COLO668 (cell line): ENCODE data around the gene SH3BP1.
A peak's percentile ranks its signal among the peaks of the same experiment; 100 is the strongest.

ENCODE experiments used
- DNase-seq: peaks from one replicate; lab custom pipeline; 2025; ENCODE audit not compliant: unreplicated experiment; lab: John Stamatoyannopoulos, UW

Gene SH3BP1

DNA sequence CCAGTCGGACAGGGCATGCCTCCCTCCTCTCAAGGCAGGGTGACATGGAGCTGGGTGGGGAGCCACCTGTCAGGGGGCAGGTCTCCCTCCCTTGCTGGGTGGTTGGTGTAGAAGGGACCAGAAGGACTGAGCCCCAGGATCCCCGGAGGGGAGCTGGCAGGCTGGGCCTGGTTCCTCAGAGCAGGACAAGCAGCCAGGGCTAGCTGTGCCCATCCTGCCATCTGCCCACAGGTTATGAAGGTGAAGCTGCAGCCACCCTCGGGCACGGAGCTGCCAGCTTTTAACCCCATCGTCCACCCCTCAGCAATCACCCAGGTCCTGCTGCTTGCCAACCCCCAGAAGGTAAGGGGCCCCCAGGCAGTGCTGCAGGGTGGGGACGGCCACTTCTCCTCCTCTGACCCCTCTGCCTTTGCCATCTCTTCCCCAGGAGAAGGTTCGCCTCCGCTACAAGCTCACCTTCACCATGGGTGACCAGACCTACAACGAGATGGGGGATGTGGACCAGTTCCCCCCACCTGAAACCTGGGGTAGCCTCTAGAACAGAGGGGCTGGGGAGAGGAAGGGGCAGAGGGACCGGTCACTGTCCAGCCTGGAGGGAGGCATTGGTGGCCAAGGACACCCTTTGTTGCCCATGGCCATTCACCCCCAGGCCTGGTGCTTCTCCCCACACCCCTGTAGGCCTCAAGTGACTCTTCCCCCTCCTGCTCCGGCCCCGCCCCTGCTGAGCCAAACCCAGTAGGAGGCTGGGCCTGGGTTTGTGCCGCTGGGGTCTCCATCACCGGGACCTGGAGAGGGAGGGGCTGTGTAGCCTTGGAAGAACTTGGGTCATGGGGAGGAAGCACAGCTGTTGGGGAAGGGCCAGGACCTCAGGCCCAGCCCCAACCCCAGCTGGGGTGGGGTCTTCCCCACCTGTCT is 7.0 kb upstream of the SH3BP1 start:
- DNase-seq, result no peak

DNA sequence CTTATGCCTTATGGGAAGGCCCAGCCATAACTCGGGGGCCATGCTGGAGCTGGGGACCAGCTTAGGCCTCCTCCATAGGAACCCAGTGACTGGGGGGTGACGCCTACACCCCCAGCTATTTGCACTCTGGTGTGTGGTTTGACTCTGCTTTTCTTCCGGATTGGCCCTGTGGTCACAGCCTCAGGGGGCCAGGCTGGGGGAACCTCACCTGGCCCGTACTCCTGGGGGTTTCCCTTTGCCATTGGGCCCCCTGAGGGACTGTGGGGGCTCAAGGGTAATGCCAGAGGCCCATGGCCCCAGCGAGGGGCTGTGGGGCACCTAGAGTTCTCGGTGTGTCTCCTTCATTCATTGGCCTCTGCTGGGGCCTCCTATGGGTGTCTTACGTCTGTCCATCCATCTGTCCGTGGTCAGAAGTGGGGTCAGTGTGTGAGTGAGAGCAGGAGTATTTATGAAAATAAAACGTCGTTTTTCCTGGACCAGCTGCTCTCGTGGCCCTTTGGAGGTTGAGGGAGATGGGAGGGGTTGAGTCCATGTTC is 6.3 kb upstream of the SH3BP1 start:
- DNase-seq, result no peak

- peak; percentile 33 for DNase-seq
Observed at GRCh38 chr22:37633625-37634416, 5.6 kb upstream of the SH3BP1 start.

GRCh38 chr22:37634417-37634924 is 5.0 kb upstream of the SH3BP1 start:
- peak; percentile 9 for DNase-seq

- no peak for DNase-seq
Observed at GRCh38 chr22:37635157-37635556, 4.3 kb upstream of the SH3BP1 start.

GRCh38 chr22:37636186-37636948 is 3.1 kb upstream of the SH3BP1 start:
- DNase-seq, result no peak

DNA sequence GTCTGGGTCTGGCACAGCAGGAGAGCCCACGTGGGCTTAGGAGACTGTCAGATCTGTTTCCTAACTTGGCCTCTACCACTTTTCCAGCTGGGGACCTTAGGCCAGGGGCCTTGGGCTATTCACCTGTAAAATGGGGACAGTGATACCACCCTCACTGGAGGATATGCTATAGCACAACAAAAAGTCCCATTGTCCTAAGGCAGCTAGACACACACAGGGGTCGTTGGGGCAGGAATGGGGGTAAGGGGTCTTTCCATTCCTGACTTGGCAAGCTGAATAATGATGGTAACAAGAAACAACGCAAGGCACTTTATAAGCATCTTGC is 2.6 kb upstream of the SH3BP1 start:
- DNase-seq, result no peak

DNA sequence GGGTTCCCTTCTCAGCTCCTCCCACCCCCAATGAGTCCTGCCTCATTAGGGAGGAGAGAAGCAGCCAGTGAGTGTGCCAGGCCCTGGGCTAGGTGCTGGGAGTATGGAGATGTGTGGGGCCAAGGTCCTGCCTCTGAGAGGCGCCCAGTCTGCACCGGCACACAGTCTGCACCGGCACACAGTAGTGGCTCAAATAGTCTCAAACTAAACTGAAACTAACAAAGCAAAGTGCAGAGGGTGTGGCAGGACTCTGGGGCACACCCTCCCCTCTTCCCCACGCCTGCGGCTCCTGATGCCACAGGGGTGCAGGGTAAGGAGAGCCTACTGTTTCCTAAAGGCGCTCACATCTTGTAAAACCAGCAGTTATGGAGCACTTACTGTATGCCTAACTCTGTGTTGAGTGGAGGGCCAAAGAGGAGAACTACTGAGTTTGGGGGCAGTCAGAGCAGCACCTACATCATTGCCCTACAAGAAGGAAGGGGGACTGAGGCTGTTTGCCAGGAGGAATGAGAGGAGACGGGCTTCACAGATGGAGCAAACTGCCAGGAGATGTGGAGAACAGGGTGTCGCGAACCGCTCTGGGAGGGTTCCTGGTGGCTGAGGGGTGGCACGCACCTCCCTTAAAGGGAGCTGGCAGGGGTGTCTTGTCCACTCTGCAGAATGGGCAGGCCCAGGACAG is 939 bp upstream of the SH3BP1 start:
- no peak for DNase-seq

DNA sequence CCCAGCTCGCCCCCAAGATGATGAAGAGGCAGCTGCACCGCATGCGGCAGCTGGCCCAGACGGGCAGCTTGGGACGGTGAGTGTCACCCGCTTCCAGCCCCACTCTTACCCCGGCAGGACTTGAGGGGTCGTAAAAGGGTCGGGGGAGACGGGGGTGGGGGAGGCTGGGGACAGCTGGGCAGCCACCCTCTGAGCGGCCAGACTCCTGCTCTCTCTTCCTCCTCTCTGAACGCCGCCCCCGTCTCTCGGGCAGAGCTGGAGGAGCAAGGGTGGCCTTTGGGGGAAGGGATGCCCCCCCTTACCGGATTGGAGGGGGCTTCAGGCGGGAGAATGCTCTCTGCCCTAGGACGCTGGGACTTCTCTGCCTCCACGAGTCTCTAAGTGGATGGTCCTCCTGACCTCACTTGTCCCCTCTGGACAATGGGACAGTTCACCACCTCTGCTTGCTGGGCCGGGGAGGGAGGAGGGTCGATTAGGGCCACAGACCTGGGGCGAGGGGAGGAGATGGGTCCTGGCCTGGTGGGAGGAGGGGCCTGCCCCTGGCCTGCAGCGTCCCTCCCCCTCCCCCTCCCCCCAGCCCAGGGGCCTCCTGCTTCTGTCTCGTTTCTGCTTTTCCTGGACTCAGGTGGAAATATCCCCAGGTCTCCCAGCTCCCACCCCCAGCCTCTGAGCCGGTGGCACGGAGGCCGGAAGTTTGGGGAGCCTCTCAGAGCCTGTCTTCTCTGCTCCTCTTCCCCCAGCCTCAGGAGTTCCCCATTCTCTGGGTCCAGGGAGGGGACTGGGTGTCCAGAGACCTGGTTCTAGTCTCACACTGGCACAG is 512 bp downstream of the SH3BP1 start:
- no peak for DNase-seq

GRCh38 chr22:37640591-37641560 is 1.4 kb downstream of the SH3BP1 start:
- no peak for DNase-seq

DNA sequence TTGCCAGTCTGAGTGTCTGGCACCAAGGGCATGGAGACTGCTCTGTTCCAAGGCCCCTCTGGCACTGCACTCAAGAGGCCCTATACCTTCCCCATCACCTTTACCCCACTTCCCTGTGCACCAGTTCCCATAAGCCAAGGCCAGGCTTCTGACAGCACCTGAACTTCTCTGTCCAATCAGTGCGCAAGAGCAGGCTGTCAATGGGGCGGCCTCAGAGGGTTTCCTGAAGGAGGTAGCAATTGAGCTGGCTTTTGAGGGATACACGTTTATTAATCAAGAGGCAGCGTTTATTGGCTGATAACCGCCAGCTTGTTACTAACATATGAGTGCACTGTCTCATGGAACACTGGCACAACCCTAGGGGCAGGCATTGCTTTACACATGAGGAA is 2.1 kb downstream of the SH3BP1 start:
- no peak for DNase-seq

DNA sequence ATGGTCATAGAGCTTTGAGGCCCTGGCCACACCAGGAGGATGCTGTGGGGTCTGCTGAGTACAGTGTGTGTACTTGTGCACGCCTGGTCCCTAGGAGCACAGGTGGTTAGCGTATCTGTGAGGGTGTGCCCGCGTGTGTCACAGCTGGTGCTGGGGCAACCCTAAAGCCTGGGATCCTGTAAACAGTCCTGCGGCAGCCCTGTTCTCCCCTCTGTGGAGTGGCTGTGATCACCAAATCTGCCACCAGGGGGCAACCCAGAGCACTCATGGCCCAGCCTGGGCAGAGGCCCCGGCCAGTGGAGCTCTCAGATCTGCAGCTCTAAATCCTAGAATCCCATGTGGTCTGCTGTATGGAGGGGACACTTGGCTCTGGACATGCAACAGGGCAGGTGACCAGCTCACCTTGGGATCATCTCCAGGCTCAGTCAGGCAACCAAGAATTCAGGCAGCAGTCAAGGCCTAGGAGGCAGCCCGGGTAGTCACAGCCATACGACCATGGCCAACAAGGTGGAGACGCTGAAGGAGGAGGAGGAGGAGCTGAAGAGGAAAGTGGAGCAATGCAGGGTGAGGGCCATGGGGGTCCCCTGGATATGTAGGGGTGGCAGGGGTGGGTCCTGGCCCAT is 3.9 kb downstream of the SH3BP1 start:
- peak; percentile 82 for DNase-seq

DNA sequence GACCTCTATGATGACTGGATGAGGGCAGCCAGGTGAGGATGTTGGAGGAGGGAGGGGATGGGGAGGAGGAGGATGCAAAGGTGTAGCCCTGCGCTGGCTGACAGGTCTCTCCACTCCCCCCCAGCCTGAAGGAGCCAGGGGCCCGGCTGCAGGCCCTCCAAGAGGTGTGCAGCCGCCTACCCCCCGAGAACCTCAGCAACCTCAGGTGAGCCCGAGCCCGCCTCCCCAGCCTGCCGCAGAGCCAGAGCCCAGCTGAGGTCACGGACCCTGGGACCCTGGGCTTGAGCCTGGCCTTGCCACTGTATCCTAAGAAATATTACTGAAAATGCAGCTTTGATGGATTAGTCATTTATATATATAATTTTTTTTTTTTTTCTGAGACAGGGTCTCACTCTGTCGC is 7.8 kb downstream of the SH3BP1 start:
- no peak for DNase-seq

- DNase-seq, result no peak
Observed at GRCh38 chr22:37647928-37648327, 8.5 kb downstream of the SH3BP1 start.

- DNase-seq, result no peak
Observed at GRCh38 chr22:37650463-37651136, 11.1 kb downstream of the SH3BP1 start.

DNA sequence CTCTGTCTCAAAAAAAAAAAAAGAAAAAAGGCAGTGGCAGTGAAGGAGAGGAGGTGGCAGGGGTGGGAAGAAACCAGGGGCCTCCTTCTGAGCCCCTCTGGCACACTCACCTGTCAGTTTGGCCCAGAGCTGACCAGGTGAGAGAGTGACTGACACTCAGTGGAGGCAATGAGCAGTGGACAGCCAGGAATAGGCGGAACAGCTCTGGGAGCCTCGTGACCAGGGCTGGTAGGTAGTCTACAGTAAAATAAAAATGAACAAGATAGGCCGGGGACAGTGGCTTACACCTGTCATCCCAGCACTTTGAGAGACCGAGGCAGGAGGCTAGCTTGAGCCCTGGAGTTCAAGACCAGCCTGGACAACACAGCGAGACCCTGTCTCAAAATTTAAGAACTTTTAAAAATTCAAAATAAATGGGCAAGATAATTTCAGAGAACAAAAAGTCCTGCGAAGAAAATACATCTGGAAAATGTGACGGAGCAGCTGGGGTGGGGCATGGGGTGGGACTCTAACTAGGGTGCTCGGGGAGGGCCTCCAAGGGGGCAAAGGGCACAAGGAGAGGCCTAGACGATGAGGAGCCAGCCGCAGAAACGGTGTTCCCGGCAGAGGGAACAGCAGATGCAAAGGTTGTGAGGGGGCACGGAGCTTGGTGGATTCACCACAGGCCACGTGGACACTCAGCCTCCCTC is 15.2 kb downstream of the SH3BP1 start:
- DNase-seq, result no peak

- no peak for DNase-seq
Observed at GRCh38 chr22:37655252-37655563, 15.7 kb downstream of the SH3BP1 start.
